ENCODE results near the gene VPS8.

VPS8 gene

GRCh38 chr3:184811999-184812661, at the start of gene VPS8:
Gene VPS8 (plus strand): TSS chr3:184812166. CDS start chr3:184824633, 12,467 bp downstream.
- peak; percentile 89 to 99 (median 96) for DNase-seq
- intact Hi-C loops (cut with DNase I): no loop called here

- no peak for DNase-seq
- intact Hi-C loops (cut with DNase I): no loop called here
These were observed 47.8 kb upstream of the VPS8 start for GRCh38 chr3:184764191-184764590.

- intact Hi-C loops (cut with DNase I): no loop called here
These were observed 46.8 kb upstream of the VPS8 start for GRCh38 chr3:184765047-184765729.

GRCh38 chr3:184765730-184766074, 46.3 kb upstream of the VPS8 start:
- peak in 2 of 42 donors; percentile 20 to 27 for DNase-seq

More at GRCh38 chr3:184765047-184765729, 46.8 kb upstream of the VPS8 start:
- DNase-seq: no peak

GRCh38 chr3:184766555-184767261, 45.3 kb upstream of the VPS8 start:
- intact Hi-C loops (cut with DNase I): no loop called here
- no peak for DNase-seq

More at GRCh38 chr3:184765730-184766074, 46.3 kb upstream of the VPS8 start:
- intact Hi-C loops (cut with DNase I): no loop called here

DNA sequence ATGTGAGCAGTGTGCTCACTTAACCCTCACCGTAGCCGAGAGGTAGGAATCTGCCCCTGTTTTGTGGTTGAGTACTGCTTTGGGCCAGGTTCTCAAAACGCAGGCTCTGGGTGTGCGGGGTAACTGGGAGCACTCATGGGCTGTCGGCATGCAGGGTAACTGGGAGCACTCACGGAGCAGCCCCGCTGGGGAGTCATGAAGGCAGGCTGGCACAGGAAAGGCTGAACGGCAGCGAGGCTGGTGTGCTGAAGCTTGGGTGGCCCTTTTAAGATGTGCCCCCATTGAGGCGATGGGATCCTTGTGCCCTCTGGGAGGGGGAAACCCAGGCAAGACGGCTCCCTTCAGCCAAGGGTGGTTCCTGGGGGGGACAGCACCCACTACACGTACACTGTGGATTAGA, 44.6 kb upstream of the VPS8 start:
- no peak for DNase-seq
- intact Hi-C loops (cut with DNase I): no loop called here

DNA sequence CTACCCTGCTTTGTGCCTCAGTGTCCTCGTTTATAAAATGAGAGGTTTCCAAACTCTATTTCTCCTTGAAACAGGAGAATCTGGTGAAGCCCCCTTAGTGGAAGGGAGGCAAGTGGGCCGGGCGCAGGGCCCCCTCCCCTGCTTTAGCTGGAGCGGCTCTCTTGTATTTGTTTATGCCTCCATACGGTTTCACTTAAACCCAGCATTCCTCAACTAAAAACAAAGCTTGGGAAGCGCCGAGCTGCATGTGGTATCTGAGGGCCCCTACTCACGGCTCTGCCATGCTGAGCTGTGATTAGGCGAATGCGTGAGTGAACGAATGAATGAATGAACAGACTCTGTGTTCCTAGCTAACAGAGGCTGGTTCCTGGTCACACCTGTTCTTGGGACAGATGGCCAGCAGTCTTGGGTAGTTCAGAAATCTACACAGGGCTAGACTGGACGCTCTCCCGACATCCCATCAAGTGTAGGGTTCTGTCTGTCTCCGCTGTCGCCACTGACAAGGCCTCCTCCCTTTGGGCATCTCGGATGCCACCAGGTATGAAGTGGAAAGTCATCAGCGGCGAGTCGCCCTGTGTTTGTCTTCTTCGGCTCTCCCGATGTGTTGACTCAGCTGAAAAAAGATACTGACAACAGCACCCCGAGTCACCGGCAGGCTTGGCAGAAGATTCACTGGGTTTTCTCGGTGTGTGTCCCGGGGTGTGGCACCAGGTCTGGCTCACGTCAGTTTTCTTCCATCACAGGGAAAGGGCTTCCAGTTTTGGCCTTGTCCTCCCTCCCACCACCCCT, 42.4 kb upstream of the VPS8 start:
- intact Hi-C loops (cut with DNase I): loop anchor here (10.0 kb wide), 1 partner anchor 55 kb away; the partner anchor contains the start of gene MAGEF1
- DNase-seq: no peak

DNA sequence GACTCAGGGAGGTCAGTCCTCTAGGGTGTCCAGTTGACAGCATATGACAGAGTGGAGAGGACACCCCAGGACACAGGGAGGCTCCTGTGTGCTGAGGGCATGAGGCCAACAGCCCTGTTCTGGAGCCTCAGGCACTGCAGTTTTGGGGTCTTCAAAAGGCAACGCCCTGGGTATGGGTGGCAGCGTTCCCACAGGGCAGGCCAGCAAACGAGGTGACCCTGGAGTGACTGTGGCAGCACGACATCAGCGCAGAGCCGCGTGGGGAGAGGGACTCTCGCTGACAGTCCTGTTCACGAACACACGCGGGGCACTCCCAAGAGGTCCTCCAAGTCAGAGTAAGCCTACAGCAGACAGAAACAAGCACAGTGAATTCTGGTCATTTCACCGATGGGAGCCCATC, 41.4 kb upstream of the VPS8 start:
- intact Hi-C loops (cut with DNase I): loop anchor here (10.0 kb wide), 1 partner anchor 56 kb away; the partner anchor contains the start of gene MAGEF1

DNA sequence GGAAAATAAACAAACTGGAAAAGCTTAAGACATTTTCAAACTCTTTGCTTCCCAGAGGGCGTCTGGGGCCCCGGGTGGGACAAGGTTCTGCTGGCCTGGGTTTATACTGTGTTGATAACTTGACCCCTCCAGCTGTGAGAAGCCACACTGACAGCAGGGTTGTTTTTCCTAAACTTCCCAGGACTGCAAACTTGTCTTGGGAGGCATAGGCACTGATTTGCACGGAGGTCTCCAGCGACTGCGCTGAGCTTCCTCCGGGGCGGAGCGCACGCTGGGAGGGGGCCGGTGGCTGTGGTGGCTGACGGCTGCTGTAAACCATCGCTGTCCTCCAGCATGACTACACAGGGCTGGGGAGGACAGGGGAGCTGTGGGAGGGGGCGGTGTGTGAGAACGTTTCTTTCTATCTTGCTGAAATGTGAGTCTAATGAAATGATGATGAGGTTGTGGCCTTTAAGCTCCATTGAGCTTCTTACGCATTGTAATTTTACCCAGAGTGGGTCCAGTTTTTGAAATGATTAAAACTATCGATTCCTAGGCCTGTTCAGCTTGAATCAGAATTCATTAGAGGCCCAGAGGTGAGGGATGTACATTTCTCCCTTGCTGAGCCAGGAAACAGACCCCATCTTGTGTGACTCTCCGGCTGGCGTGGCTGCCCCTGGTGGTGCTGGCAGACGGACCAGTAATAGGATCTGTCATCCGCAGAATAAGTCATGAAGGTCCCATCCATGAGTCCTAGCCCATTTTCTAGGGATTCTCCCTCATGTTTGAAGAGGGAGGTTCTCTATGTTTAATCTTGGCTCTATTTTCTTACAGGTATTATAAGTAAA, 40.5 kb upstream of the VPS8 start:
- intact Hi-C loops (cut with DNase I): loop anchor here (10.0 kb wide), 1 partner anchor 57 kb away; the partner anchor contains the start of gene MAGEF1
- DNase-seq: no peak

More for the DNA sequence above, 41.4 kb upstream of the VPS8 start:
- DNase-seq: no peak

DNA sequence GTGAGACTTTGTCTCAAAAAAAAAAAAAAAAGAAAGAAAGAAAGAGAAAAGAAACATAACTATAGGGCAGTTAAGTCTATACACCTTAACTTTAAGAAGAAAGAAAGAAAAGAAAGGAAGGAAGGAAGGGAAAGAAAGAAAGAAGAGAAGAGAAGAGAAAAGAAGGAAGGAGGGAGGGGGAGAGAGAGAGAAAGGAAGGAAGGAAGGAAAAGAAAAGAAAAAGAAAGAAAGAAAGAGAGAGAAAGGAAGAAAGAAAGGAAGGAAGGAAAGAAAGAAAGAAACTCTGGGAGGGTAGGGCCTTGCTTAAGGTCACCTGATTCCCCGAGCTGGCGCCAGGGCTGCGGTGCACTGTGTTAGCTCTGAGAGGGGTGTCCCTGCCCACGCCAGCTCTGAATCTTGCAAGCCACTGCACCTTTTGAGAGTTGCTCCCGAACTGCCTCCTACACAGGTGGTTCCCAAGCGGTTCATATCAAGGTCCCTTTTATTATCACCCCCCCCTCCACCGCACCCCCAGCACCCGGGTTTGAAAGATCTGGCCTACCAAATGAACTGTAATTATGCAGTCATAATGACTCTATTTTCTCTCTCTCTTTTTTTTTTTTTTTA, 39.2 kb upstream of the VPS8 start:
- intact Hi-C loops (cut with DNase I): loop anchor here (10.0 kb wide), 1 partner anchor 58 kb away; the partner anchor contains the start of gene MAGEF1
- DNase-seq: peak in 38 of 42 donors; percentile 24 to 85 (median 61)

DNA sequence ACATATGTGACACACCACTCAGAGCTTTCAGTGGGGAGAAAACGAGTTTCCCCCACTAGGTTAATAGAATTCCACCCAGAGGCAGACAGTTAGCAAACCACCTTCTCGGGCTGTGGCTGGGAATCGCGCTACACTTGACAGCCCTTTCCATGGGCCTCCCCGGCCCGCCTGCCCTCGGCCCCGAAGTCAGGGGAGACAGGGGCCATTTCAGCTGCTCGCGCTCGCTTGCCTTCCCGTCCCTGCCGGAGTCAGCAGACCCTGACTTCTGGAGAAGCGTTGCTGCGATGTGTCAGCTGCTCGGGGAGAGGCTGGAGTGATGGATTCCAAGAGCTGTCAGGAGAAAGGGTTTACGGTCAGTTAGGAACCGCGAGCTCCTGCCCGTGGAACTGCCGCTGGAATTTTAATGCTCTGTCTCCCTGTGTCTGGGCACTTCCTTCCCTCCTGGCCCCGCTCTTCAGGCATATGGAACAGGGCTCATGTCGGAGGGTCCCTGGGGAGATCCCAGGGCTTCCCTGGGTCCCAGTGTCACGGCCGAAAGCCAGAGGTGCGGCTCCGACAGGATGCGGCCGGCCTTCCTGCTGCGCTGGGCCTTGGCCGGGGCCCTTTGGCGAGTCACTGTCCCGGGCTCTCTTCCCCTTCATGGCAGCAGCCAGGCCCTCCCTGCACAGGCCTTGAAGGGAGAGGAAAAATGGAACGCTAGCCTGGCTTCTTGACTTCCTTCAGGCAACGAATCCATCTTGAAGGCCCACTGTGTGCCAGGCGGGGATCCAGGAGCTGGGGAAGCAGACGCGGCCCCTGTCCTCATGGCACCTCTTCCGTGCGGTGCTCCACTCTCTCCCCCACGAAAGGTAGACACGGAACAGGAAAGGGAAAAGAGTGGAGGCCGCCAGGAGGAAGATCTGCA, 38.4 kb upstream of the VPS8 start:
- DNase-seq: peak in 12 of 42 donors; percentile 3 to 63 (median 32)
- intact Hi-C loops (cut with DNase I): loop anchor here (10.0 kb wide), 1 partner anchor 59 kb away; the partner anchor contains the start of gene MAGEF1

- intact Hi-C loops (cut with DNase I): loop anchor here (1.0 to 10.0 kb wide), 2 partner anchors 62 to 216 kb away; partner anchors contain the start of genes EPHB3 and MAGEF1
- DNase-seq: peak in 1 of 42 donors; percentile 28
These were observed 35.0 kb upstream of the VPS8 start for GRCh38 chr3:184776916-184777315.

- DNase-seq: peak; percentile 68 to 99 (median 92)
- intact Hi-C loops (cut with DNase I): loop anchor here (1.0 to 10.0 kb wide), 2 partner anchors 63 to 216 kb away; partner anchors contain the start of genes EPHB3 and MAGEF1
These were observed 34.2 kb upstream of the VPS8 start for GRCh38 chr3:184777566-184778356.

- peak in 3 of 42 donors; percentile 18 to 46 (median 23) for DNase-seq
- intact Hi-C loops (cut with DNase I): loop anchor here (10.0 kb wide), 1 partner anchor 64 kb away; the partner anchor contains the start of gene MAGEF1
These were observed 33.3 kb upstream of the VPS8 start for GRCh38 chr3:184778426-184779332.

All from head of caudate nucleus (tissue), 42 donors.